SKM-1 (cell line): ENCODE results near the gene TBX20.

ENCODE experiments used
- DNase-seq: peaks from one replicate; lab custom pipeline; 2025; ENCODE audit not compliant: unreplicated experiment; lab: John Stamatoyannopoulos, UW

TBX20 gene, protein sequence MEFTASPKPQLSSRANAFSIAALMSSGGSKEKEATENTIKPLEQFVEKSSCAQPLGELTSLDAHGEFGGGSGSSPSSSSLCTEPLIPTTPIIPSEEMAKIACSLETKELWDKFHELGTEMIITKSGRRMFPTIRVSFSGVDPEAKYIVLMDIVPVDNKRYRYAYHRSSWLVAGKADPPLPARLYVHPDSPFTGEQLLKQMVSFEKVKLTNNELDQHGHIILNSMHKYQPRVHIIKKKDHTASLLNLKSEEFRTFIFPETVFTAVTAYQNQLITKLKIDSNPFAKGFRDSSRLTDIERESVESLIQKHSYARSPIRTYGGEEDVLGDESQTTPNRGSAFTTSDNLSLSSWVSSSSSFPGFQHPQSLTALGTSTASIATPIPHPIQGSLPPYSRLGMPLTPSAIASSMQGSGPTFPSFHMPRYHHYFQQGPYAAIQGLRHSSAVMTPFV

DNA sequence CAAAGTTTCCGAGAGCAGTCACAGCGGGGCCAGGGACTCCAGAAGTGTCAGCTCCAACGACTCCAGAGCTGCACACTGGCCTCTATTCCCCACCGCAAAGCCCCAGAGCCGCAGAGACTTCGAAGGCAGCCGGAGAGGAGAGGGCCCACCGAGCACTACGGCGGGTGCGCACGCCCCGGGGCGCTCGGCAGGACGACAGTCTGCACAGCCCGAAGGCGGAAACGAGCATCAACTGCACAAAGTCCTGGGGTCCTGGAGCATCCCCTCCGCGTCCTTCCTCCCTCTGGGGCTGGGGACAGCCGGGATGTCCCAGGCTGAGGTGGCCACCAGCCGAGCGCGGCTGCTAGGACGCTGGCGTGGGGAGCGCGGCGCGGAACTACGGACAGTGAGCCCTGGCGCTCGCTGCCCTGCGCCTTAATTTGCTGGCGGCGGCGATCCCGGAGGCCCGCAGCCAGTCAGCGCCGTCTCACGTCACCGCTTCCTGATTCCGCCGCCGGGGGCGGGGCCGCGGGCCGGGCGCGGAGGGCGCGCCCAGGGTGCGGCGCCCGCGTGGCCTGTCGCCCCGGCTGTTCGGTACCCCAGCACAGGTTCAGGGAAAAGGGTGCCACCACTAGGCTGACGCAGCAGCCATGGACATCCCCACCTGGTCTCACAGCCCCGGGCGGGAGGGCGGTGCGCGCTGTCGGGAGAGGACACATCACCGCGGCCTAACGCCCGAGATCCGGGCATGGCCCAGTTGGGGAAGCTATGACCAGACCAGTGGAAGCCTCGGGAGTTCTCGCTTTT, at the start of gene TBX20:
Gene TBX20, minus strand, starts transcription at position 391 of the 786 bp plus-strand sequence. CDS start 480 bp downstream, outside the sequence.
- no peak for DNase-seq

DNA sequence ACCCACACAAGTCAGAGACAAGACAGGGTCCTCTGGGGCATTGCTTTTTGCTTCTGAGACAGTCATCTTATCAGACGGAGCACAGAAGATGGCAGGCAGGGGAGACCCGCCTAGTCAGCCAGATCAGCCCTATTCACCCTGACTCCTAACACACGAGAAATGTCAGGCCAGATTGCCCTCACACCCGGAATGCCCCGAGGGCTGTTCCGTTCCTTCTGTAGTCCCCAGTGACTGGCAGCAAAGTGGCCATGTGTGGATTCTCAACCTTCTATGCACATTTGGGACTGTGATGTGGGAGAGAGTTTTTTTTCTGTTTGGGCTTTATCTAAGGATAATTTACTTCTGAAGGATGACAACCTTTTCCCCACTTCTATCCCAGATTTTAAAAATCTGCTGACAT, 35.5 kb upstream of the TBX20 start:
- no peak for DNase-seq

DNA sequence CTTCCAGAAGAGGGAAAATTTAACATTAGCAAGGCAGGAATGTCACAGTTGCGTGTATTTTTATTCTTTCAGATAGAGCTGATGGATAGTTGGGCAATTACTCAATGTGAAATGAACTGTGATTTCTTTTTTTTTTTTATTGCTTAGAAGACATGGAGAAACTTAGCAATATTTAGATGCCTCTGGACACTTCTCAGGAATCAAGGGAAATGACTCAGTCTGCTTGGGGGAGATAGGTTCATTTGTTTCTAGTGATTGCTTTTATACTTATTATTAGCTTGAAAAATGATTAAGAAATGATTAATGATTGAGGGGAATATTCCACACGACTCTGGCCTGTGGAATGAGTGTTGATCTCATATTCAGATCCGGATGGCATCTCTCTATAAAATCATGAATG, 33.1 kb upstream of the TBX20 start:
- no peak for DNase-seq

DNA sequence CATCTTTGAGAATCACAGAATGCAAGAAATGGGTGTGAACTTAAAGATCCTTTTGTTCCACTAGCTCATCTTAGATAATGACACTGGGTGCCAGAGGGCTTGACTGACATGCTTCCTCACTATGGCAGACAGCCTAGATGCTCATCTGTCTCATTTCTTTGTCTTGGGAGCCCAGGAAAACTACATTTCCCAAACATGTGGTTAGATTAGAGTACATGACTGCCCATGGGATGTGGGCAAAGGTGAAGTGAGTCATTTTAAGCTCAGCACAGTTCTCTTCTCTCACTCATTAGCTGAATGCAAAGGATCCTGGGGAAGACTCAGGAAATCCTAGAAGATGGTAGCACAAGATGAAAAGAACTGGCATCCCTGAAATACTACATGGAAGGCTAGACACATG, 32.5 kb upstream of the TBX20 start:
- no peak for DNase-seq

DNA sequence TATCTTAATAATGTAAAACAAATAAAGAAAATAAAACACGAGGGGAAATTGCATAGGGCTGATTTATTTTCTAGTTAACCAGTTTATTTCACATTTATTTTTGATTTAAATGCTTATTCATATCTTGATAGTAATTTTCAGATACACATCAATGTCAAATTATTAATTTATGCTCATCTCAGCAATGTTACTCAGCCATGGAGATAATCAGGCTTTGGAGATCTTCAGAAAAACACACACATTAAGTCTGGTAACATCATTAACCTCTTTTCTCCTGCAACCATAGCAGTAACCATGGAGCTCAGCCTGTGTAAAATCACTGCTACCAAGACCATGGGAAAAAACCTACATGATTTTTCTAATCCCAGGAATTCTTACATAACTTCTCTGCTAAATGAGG, 31.9 kb upstream of the TBX20 start:
- DNase-seq = no peak

DNA sequence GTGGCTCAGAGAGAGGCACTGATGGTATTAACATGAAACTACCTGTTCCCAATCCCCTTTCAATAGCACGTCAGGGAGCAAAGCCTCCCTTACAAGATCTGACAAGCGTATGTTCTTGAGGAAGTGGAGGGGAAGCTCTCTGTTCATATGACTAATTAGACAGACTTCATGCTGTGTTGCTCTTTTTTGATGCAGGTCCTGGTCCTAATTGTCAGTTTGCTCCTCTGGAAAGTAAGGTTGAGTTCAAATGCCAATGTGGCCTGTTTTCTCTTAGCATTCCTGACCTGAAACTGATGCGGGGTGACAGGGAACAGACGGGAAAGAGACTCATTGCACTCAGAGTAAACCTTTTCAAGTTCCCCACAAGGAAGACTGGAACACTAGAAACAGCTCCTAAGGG, 27.0 kb upstream of the TBX20 start:
- DNase-seq = no peak

DNA sequence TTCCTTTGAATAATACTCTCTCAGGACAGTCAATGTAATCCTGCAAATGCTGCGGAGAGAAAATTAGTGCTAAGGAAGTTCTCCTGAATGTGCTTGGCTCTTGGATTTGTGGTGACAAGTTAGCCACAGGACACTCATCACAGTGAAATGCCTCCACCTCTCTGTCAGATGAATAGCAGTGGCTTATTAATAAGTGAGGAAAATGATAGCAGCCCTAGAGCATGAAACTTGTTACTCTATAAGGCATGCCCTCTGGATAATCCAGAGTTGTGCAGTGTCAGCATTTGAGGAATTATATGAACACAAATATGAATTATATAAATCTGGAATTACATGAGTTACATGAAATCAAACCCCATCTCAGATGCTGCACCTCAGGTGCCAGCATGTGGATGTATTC, 23.5 kb upstream of the TBX20 start:
- no peak for DNase-seq

DNA sequence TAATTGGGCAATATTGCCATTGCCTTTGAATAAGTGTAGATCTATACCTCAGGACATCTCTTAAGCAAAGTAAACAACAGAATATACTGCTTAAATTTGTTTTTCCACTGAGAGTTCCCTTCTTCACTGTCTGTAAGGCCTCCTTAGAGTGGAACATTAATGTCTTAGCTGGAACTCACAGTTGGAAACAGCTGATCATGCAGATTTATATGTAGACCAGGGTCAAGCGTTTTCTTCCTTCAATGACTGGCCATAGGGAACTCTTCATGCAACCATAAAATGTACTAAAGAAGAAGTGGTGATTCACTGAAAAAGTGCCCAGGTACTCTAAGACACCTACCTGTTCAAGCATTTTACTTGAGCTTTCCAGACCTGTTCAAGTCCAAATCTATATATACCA, 18.3 kb upstream of the TBX20 start:
- DNase-seq = no peak

DNA sequence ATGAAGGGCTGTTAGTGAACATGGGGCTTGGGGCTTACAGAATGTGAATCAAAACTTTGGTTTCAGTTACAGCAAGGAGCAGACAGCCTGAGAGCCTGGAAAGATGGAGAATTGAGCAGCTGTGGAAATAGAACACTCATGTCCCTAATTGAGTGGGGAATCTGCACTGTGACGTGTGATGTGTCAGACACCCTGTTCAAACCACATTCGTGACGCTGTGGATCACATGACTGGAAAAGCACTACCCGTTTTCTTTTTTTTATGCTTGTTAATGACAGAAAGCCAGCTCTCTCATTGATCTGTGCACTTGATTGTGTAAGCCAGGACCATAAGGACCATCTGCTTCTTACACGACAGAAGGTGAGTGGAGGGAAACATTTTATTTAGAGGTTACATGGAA, 15.1 kb upstream of the TBX20 start:
- DNase-seq = no peak

DNA sequence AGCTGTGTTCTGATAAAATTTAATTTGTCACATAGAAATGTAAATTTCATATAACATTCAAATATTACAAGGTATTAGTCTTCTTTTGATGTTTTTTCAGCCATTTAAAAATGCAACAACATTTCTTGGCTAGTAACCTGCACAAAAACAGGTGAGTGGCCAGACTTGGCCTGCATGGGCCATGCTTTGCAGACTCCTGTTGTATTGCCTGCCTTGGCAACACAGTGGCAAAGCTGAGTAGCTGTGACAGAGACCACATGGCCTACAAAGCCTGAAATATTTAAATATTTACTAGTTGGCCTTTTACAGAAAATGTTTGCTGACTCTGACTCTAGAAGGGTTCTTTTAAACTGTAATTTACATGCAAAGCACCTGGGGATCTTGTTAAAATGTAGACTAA, 13.5 kb upstream of the TBX20 start:
- DNase-seq = no peak

DNA sequence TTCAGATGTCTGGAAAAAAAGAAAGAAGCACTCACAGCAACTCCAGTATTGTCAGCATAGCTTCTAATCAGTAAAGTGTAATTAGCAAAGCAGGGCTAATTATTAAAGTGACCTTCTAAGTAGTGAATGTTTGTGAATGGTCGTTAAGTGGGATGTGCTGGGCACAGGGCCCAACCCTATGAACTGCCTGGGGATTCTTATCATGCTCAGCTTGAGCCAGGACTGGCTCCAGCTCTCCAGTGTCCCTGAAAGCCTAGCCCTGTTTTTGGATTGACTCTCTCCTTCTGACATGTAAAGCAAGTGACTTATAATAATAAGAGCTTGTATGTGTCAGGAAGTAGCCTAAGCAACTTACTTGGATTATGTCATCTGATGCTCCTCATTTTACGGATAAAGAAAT, 9.5 kb upstream of the TBX20 start:
- DNase-seq = no peak

DNA sequence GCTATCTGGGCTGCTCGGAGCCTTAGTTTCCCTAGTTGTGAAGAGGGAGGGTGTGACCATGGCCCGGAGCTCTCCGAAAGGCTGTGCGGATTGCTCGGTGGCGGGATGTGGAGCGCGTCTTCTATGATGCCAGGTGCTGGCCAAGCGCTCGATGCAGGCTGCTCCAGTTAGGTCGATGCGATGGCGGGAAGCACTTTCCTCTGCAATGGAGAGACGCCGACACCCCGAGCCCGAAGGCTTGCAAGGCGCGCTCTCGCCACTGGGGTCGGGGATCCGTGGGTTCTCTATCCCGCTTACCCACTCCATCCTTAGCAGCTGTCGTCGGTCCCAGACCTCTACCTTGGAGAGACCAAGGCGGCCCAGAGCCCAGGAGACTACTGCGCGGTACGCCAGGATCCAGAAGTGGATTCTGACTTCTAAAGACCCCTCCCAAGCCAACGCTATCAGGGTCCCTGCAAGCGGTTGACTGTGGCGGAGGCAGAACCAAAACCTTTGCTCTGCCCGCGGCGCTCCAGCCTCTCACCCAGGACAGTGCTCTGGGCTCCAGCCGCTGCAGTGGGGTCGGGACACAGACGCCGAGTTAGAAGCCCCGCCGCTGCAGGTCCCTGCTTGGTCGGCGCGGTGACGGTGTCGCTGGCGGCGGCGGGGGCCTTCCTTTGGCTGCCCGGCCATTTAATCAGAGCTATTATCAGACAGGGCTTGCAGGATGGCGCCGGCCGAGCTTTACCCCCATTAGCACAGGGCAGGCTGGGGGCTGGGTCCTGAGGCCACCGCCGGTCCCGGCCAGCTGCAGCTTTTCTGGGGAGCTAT, 7.8 kb upstream of the TBX20 start:
- no peak for DNase-seq

DNA sequence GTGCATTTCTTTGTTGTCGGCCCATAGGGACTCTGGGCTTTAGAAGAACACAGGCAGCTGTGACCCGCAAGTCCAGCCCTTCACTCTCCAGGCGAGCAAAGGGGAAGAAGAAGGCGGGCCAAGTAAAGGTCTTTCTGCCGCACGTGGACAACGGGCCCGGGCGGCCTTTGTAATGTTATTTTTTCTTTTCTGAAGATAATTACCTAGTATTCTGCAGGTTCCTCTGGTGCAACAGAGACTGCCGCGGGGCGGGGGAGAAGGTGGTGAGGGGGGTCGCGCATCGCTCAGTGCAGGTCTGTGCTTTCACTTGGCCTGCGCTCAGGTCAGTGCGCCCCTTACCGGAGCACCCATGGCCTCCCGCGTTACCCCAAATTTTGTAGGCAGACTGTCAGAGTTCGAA, 7.1 kb upstream of the TBX20 start:
- DNase-seq = no peak

DNA sequence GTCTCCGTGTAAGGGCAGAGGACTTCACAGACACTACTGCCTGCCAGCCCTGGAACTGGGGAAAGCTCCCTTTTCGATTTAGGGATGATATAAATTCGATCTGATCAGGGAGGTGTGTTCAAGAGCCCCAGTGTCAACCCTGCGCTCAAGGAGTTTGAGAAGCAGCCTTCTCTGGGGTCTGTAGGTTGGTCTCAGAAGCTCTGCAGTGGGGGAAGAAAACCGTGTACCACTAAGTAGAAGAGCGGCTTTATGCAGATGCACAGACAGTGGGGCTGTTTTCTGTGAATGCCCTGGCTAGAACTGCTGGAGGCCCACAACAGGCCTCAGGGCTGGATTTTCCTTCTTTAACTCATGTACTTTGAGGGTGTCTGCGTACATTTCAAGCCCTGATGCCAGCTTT, 6.3 kb upstream of the TBX20 start:
- DNase-seq = no peak

DNA sequence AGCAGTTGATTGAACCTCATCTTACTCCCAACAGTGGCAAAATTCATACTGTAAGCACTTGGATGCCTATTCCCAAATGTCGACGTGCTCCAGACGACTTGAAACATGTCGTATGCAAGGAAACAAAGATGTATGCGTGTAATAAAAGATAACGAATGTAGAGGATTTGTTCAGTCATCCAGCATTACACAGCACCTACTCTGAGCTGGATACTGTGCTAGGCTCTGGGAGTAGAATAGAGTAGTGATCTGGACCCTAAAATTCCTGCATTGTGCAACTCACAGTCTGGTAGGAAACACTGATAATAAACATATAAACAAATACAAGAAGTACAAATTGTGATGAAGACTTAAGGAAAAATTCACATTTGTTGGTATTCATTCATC, 5.6 kb upstream of the TBX20 start:
- no peak for DNase-seq

DNA sequence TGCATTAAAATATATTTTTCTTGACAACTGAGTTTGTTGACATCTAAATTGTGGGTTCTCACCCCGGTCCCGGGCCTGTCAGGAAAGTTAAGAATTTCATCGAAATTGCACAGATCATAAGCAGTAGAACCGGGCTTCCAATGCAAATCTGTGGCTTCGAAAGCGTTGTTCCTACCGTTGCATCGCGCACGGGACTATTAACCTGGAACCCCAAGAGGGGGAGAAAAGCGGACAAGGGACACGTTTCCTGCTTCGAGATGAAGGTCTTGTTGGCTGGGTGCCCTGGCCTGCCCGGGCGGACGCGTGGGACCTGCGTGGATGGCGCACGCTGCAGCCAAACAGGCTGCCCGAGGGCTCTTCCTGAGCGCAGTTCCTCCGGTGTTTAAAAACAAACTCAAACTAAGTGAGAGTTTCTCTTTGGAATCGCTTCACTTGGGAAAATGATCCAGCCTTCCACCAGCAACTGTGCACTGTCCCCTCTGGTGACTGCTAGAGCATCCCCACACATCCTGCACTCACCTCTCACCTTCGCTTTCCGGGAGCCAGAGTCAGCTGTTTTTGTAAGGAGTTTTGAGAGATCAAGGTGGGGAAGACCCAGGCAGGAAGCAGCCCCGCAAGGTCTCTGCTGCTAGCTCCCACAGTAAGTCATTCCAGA, 5.1 kb upstream of the TBX20 start:
- DNase-seq = no peak

DNA sequence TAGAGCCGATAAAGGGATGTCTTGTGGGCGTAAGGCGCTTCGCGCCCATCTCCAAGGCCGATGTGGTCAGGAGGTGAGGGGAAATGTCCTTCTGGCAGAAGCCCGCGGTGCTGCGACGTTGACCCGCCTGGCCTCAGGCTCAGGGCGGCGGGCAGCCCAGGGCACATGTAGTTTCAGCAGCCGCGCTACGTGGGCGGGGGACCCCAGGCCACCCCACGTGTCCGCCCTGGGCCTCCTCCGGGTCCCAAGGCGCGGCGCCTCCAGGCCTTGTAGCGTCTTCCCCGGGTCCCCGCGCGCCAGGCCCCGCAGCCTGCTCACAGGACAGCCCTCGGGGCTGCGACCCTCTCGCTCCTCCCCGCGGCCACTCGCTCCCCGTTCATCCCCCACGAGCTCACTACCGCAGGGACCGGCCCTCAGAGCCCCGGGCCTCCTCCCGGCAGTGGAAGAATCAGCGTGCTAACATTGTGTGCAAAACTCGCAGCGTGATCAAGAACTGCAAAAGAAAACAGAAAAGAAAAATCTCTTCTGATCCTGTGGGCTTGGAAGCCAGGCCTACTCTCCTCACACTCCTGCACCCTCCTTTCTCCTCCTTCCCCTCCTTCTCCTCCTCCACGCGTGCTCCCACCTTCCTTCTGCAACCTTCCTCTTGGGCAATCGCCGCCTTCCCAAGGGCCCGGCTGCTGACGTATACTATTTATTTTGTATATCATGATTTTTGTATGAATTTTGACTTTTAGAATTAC, 4.4 kb upstream of the TBX20 start:
- no peak for DNase-seq

DNA sequence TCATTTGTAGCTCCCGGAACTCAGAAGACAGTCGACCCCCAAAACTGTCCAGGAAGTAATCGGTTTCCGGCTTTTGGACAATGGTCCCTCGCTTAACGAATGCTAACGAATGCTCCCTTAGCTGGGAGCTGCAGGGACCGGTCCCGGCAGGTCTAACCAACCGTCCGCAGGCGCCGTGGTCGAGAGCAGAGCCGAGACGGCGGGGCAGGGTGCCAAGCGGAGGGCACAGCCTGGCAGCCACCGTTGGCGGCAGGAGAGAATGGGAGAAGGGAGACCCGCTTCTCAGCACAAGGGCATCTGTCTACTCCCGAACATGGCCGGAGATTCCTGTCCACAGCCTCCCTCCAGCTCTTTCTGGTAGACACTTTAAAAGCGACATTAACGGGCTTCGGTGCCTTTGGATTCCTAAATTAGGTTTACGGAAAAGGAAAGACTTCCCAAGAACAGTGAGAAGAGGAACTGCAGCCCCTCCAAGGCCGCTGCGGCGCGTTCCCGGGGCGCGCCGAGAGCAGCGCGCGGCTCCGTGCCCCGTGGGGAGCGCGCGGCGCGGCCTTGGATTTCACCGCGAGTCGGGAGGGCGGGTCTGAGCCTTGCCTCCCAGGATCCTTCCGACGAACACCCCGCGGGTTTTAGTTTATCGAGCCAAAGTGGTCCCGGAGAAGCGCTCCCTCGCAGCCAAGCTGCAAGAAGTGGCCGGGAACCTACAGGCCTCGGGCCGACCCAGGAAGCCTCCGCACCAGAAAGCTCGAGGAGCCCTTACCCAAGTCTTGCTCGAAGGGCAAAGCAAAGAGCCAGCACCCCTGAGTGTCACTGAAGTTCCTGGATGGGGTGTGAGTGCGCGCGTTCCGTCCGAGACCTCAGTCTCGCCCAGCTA, 3.6 kb upstream of the TBX20 start:
- no peak for DNase-seq
